Panc1 (cell line): Measurements from ENCODE around the gene NUMB.

Source experiments
- SIN3A ChIP-seq: IDR thresholded peaks from 2 replicates; pipeline ENCODE4 v1.6.1; 2012; ENCODE audit warnings: low read depth, mild to moderate bottlenecking, low read length, moderate library complexity, borderline replicate concordance; ENCODE audit not compliant: insufficient read depth
- TF ChIP-seq, protein P1 (sequence below): fragments of 450-650 bp; IDR thresholded peaks from 2 replicates; pipeline ENCODE4 v1.5.1; 2017; ENCODE audit warnings: mild to moderate bottlenecking
- TF ChIP-seq, protein P2 (sequence below), 2 experiments: IDR thresholded peaks; 2 replicates each; pipeline ENCODE4 v1.6.1; 2011 to 2012; ENCODE audit warnings: low read depth in 2 of 2, control low read depth in 1 of 2, low read length in 1 of 2, mild to moderate bottlenecking in 1 of 2, moderate library complexity in 1 of 2; ENCODE audit not compliant: insufficient read depth in 1 of 2

GRCh38 chr14:73265721-73266046 lies 192.7 kb downstream of the NUMB start:
- TF ChIP-seq, protein P1, sequence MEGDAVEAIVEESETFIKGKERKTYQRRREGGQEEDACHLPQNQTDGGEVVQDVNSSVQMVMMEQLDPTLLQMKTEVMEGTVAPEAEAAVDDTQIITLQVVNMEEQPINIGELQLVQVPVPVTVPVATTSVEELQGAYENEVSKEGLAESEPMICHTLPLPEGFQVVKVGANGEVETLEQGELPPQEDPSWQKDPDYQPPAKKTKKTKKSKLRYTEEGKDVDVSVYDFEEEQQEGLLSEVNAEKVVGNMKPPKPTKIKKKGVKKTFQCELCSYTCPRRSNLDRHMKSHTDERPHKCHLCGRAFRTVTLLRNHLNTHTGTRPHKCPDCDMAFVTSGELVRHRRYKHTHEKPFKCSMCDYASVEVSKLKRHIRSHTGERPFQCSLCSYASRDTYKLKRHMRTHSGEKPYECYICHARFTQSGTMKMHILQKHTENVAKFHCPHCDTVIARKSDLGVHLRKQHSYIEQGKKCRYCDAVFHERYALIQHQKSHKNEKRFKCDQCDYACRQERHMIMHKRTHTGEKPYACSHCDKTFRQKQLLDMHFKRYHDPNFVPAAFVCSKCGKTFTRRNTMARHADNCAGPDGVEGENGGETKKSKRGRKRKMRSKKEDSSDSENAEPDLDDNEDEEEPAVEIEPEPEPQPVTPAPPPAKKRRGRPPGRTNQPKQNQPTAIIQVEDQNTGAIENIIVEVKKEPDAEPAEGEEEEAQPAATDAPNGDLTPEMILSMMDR: no peak
- TF ChIP-seq SIN3A: no peak
- TF ChIP-seq, protein P2, sequence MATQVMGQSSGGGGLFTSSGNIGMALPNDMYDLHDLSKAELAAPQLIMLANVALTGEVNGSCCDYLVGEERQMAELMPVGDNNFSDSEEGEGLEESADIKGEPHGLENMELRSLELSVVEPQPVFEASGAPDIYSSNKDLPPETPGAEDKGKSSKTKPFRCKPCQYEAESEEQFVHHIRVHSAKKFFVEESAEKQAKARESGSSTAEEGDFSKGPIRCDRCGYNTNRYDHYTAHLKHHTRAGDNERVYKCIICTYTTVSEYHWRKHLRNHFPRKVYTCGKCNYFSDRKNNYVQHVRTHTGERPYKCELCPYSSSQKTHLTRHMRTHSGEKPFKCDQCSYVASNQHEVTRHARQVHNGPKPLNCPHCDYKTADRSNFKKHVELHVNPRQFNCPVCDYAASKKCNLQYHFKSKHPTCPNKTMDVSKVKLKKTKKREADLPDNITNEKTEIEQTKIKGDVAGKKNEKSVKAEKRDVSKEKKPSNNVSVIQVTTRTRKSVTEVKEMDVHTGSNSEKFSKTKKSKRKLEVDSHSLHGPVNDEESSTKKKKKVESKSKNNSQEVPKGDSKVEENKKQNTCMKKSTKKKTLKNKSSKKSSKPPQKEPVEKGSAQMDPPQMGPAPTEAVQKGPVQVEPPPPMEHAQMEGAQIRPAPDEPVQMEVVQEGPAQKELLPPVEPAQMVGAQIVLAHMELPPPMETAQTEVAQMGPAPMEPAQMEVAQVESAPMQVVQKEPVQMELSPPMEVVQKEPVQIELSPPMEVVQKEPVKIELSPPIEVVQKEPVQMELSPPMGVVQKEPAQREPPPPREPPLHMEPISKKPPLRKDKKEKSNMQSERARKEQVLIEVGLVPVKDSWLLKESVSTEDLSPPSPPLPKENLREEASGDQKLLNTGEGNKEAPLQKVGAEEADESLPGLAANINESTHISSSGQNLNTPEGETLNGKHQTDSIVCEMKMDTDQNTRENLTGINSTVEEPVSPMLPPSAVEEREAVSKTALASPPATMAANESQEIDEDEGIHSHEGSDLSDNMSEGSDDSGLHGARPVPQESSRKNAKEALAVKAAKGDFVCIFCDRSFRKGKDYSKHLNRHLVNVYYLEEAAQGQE (IDR thresholded peaks at IDR 0.05; ENCODE audit: insufficient read depth in 1 of 2, low read depth in 2 of 2, low read length in 1 of 2): no peak
